OCI-LY3 (cell line): ENCODE measurements around the gene MEX3D.
A peak's percentile ranks its signal among the peaks of the same experiment; 100 is the strongest.

ENCODE experiments used
- H2AFZ ChIP-seq: fragments of 200-600, 300-600 bp; shearing (Covaris generic); 2 replicates; pipeline ENCODE4 v1.6.0; 2014; ENCODE audit warnings: antibody characterized with exemption, low read depth, low read length
- H3K27ac ChIP-seq: fragments of 200-600, 300-600 bp; sonication (generic); 2 replicates; pipeline ENCODE4 v1.5.1; 2014; ENCODE audit warnings: mild to moderate bottlenecking, low read length, moderate library complexity, mixed read lengths
- H3K27me3 ChIP-seq: fragments of 200-600, 300-600 bp; sonication (generic); 2 replicates; pipeline ENCODE4 v1.6.1; 2014; ENCODE audit warnings: low read depth, low read length, mixed read lengths
- H3K36me3 ChIP-seq: fragments of 200-600, 300-600 bp; sonication (generic); replicated peaks from 2 replicates; pipeline ENCODE3; 2014; ENCODE audit warnings: low read depth, low read length, mixed read lengths
- H3K4me1 ChIP-seq: fragments of 300-600, 200-600 bp; sonication (generic); 2 replicates; pipeline ENCODE4 v1.6.1; 2014; ENCODE audit warnings: low read length, mixed read lengths
- H3K4me2 ChIP-seq: fragments of 200-600, 300-600 bp; sonication (generic); 2 replicates; pipeline ENCODE4 v1.6.1; 2014; ENCODE audit warnings: low read length, mixed read lengths
- H3K4me3 ChIP-seq: fragments of 300-600, 200-600 bp; sonication (generic); 2 replicates; pipeline ENCODE4 v1.5.1; 2014; ENCODE audit warnings: antibody characterized with exemption, mild to moderate bottlenecking, low read length, moderate library complexity
- H3K79me2 ChIP-seq: fragments of 300-600, 200-600 bp; shearing (Covaris generic); 2 replicates; pipeline ENCODE4 v1.6.1; 2014; ENCODE audit warnings: mild to moderate bottlenecking, low read length, mixed read lengths
- H3K9ac ChIP-seq: fragments of 300-600, 200-600 bp; shearing (Covaris generic); 2 replicates; pipeline ENCODE4 v1.6.0; 2014; ENCODE audit warnings: mild to moderate bottlenecking, low read length, moderate library complexity
- H3K9me3 ChIP-seq: fragments of 200-600, 300-600 bp; shearing (Covaris generic); 2 replicates; pipeline ENCODE4 v1.6.1; 2014; ENCODE audit warnings: low read length, mixed read lengths; ENCODE audit not compliant: insufficient read depth
- H4K20me1 ChIP-seq: fragments of 200-600, 300-600 bp; sonication (generic); 2 replicates; pipeline ENCODE4 v1.6.1; 2016; ENCODE audit warnings: low read length, mixed read lengths; ENCODE audit not compliant: insufficient read depth
- EZH2phosphoT487 ChIP-seq: fragments of 200-600 bp; shearing (Covaris generic); IDR thresholded peaks from 2 replicates; pipeline ENCODE4 v1.6.1; 2018; ENCODE audit warnings: antibody characterized with exemption, mixed run types, low read depth
- TF ChIP-seq, protein P1 (sequence below): fragments of 200-600, 300-600 bp; sonication (generic); IDR thresholded peaks from 2 replicates; pipeline ENCODE4 v1.5.1; 2014; ENCODE audit warnings: antibody characterized with exemption, low read length, low read depth

The MEX3D gene

DNA sequence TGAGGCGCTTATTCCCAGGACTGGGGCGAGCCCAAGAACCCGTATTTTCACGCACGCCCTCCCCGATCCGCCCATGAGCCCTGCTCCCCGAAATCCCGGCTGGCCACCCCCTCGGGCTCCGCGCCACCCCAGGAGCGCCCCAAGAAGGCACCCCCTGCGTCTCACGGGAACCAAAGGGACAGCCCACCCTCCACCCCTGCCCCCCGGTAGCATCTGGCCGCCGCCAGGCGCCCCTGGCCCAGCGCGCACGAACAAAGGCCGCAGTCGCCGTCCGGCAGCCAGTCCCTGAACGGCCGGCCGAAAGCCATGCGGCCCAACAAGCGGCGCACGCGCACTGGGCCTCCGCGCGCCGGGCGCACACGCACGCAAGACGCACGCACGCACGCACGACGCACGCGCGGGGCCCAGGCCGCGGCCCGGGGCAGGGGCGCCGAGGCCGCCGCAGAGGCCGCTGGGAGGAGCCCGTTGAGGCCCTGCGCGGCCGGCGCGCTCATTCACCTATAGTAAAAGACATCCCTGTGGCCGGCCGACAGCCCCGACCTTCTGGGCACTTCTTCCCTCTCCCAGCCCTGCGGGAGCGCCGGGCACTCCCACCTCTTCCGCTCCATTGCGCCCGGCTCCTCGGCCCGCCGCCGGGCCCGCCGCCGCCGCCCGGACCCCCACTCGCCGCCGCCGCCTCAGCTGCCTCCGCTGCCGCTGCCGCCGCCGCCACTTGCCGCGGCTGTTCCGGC lies 24.1 kb upstream of the MEX3D start:
- peaks cover 50% of the 10 kb centered on the region for H3K79me2 ChIP-seq
- TF ChIP-seq, protein P1, sequence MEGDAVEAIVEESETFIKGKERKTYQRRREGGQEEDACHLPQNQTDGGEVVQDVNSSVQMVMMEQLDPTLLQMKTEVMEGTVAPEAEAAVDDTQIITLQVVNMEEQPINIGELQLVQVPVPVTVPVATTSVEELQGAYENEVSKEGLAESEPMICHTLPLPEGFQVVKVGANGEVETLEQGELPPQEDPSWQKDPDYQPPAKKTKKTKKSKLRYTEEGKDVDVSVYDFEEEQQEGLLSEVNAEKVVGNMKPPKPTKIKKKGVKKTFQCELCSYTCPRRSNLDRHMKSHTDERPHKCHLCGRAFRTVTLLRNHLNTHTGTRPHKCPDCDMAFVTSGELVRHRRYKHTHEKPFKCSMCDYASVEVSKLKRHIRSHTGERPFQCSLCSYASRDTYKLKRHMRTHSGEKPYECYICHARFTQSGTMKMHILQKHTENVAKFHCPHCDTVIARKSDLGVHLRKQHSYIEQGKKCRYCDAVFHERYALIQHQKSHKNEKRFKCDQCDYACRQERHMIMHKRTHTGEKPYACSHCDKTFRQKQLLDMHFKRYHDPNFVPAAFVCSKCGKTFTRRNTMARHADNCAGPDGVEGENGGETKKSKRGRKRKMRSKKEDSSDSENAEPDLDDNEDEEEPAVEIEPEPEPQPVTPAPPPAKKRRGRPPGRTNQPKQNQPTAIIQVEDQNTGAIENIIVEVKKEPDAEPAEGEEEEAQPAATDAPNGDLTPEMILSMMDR, result no peak
- TF ChIP-seq EZH2phosphoT487, result no peak
- H3K36me3 ChIP-seq, result peaks cover 8% of the 10 kb centered on the region
- H3K27me3 ChIP-seq, result no peaks in the 10 kb centered on the region
- H3K4me3 ChIP-seq, result peak overlapping the region; percentile 97
- H4K20me1 ChIP-seq, result peaks cover 8% of the 10 kb centered on the region; the same call in 1 of the 2 replicates
- H3K9ac ChIP-seq, result peak overlapping the region; percentile 99
- H3K4me1 ChIP-seq, result peaks cover 10% of the 10 kb centered on the region
- H2AFZ ChIP-seq, result no peak overlapping the region
- H3K9me3 ChIP-seq, result no peaks in the 10 kb centered on the region
- H3K4me2 ChIP-seq, result peak overlapping the region; percentile 85
- peak overlapping the region; percentile 87 for H3K27ac ChIP-seq

DNA sequence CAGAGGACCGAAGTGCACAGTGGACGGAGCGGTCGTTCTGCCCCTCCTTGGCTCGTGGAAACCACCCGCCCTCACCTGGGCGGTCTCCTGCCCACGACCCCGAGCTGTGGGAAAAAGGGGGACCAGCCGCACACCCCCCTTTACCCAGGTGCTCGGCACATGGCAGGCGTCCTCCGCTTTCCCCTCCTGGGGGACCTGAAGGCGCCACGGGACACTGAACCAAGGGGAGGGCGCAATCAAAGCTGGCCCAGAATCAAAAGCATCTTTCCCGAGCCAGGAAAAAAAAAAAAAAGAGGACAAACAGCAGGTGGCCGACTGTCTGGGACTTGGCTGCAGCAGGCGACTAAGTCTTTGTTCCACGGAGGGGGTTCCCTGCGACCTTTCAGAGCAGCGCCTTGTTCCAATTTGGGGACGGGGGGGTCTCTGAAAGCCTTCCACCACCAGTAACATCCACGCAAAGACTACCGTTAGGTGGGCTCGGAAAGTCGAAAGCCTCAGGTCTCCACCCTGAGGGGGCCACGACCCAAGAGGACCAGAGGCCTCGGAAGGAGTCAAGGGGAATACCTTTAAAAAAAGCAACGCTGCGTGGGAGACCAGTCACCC lies 23.4 kb upstream of the MEX3D start:
- peaks cover 10% of the 10 kb centered on the region for H3K4me1 ChIP-seq
- H3K9ac ChIP-seq, result peak overlapping the region; percentile 99
- H2AFZ ChIP-seq, result no peak overlapping the region
- TF ChIP-seq EZH2phosphoT487, result no peak
- TF ChIP-seq, protein P1, result no peak
- H3K9me3 ChIP-seq, result no peaks in the 10 kb centered on the region
- peak overlapping the region; percentile 85 for H3K4me2 ChIP-seq
- peaks cover 53% of the 10 kb centered on the region for H3K79me2 ChIP-seq
- peak overlapping the region; percentile 97 for H3K4me3 ChIP-seq
- H4K20me1 ChIP-seq, result peaks cover 8% of the 10 kb centered on the region; the same call in 1 of the 2 replicates
- peaks cover 7% of the 10 kb centered on the region for H3K36me3 ChIP-seq
- peak overlapping the region; percentile 87 for H3K27ac ChIP-seq
- H3K27me3 ChIP-seq, result no peaks in the 10 kb centered on the region

GRCh38 chr19:1590641-1591397 lies 22.7 kb upstream of the MEX3D start:
- no peak overlapping the region for H2AFZ ChIP-seq
- H3K36me3 ChIP-seq, result peaks cover 10% of the 10 kb centered on the region
- peaks cover 12% of the 10 kb centered on the region for H4K20me1 ChIP-seq
- peaks cover 10% of the 10 kb centered on the region for H3K4me1 ChIP-seq
- no peaks in the 10 kb centered on the region for H3K9me3 ChIP-seq
- H3K27ac ChIP-seq, result peak overlapping the region; percentile 87
- H3K27me3 ChIP-seq, result no peaks in the 10 kb centered on the region
- H3K9ac ChIP-seq, result peak overlapping the region; percentile 99
- TF ChIP-seq, protein P1, result peak; percentile 59
- TF ChIP-seq EZH2phosphoT487, result no peak
- H3K4me2 ChIP-seq, result peak overlapping the region; percentile 85
- H3K79me2 ChIP-seq, result peaks cover 60% of the 10 kb centered on the region
- peak overlapping the region; percentile 97 for H3K4me3 ChIP-seq

DNA sequence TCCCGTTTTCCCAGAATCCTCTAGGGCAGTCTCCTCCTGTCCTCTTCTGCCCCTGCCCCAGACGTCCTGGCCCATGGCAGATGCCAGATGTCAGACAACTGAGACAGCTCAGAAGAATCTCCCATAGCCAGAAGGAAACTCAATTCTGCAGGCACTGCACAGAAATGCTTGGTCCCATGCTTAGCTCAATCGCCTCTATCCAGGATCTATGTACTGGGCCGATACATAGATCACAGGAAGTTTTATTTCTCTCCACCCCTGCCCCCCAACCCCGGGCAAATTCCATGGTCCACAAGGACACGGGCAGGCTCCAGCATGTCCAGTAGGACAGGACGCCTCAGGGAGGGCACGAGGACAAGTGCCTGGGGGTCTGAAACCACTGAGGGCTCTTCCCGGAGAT lies 19.7 kb upstream of the MEX3D start:
- Histone ChIP-seq H4K20me1 (peaks cover 17% of the 10 kb centered on the region), H3K79me2 (peaks cover 78% of the 10 kb centered on the region), H3K4me3 (no peak overlapping the region), H3K9ac (no peak overlapping the region), H3K9me3 (no peaks in the 10 kb centered on the region), H3K4me1 (peaks cover 10% of the 10 kb centered on the region), H3K27ac (no peak overlapping the region), H2AFZ (no peak overlapping the region), H3K36me3 (peaks cover 27% of the 10 kb centered on the region), H3K27me3 (no peaks in the 10 kb centered on the region), H3K4me2 (no peak overlapping the region)
- TF ChIP-seq, protein P1, result no peak
- no peak for TF ChIP-seq EZH2phosphoT487
